ENCODE results near the gene CARHSP1. TPM values are rescaled to one million over a fixed set of nuclear protein-coding genes. Genes with fewer than 3 reads are reported as not detected.

The CARHSP1 gene
- total and polyA plus RNA-seq, 9 of the 15 experiments (the other 6 are each of a cell fraction or from before 2014, with no cell fraction given) = 5.8 to 114 (median 41.1) TPM

- 0 out of 2 replicates have a peak, but pooled peaks have one; percentile 64 for TF ChIP-seq HLTF (IDR thresholded peaks at IDR 0.05)
- no peak for TF ChIP-seq MAFG (tag; conservative IDR thresholded peaks at IDR 0.05)
- 0 out of 2 replicates have a peak, but pooled peaks have one; percentile 51 for TF ChIP-seq LARP7 (IDR thresholded peaks at IDR 0.05)
- TF ChIP-seq RBM39 (optimal IDR thresholded peaks at IDR 0.05; ENCODE audit: low read depth, low read length) = peak; percentile 54
- peak; percentile 90 for TF ChIP-seq ZBTB33 (CRISPR knock-in tag; IDR thresholded peaks at IDR 0.05)
- TF ChIP-seq GTF3C2 (IDR thresholded peaks at IDR 0.05; ENCODE audit: borderline replicate concordance, extremely low read depth, insufficient read length) = no peak
- no peak for TF ChIP-seq NFATC3 (IDR thresholded peaks at IDR 0.05)
- TF ChIP-seq MAZ (CRISPR knock-in tag; conservative IDR thresholded peaks at IDR 0.05 in 1 of 2, IDR thresholded peaks at IDR 0.05 in 1 of 2) = no peak; a peak in 2 of 4 replicates
- peak; percentile 9; the same call in 1 of the 2 replicates for TF ChIP-seq ARID1B (IDR thresholded peaks at IDR 0.05)
- TF ChIP-seq SMARCA5 (IDR thresholded peaks at IDR 0.05) = peak; percentile 35; the same call in 1 of the 2 replicates
- no peak for TF ChIP-seq ZNF277 (CRISPR knock-in tag; IDR thresholded peaks at IDR 0.05; ENCODE audit: borderline replicate concordance)
- TF ChIP-seq MBD1 (CRISPR knock-in tag; IDR thresholded peaks at IDR 0.05) = no peak
- no peak for TF ChIP-seq ZBTB1 (CRISPR knock-in tag; IDR thresholded peaks at IDR 0.05; ENCODE audit: borderline replicate concordance, low read depth)
- TF ChIP-seq KDM2B (CRISPR knock-in tag; IDR thresholded peaks at IDR 0.05) = 0 out of 2 replicates have a peak, but pooled peaks have one; percentile 15
- TF ChIP-seq ARID2 (IDR thresholded peaks at IDR 0.05) = no peak
- no peak for TF ChIP-seq CAMTA2 (CRISPR knock-in tag; conservative IDR thresholded peaks at IDR 0.05)
- peak; percentile 25; the same call in 1 of the 2 replicates for TF ChIP-seq PHF8 (IDR thresholded peaks at IDR 0.05; ENCODE audit: borderline replicate concordance, low read length)
- no peak for TF ChIP-seq BMI1 (IDR thresholded peaks at IDR 0.05; ENCODE audit: low read length)
- TF ChIP-seq BRF2 (IDR thresholded peaks at IDR 0.05; ENCODE audit: borderline replicate concordance, insufficient read depth, insufficient read length) = no peak
These were observed 594 bp upstream of the CARHSP1 start (continued) for GRCh38 chr16:8869212-8869987.

Data from K562 (cell line).